HCT116 (cell line): ENCODE data around the gene HIPK3. TPM values are rescaled to one million over a fixed set of nuclear protein-coding genes. Genes with fewer than 3 reads are reported as not detected.

Source experiments
- ATAC-seq: fragments of 200-7000 bp; cut with Tn5 transposase; 2 replicates; pipeline ENCODE4 v1.9.1; 2020; ENCODE audit warnings: mild to moderate bottlenecking, moderate library complexity
- BruUV-seq: library from RNA; stranded (reverse); fragments of 400-500 nt; replicated peaks from 2 replicates; lab custom pipeline; 2021; lab: Mats Ljungman, UMichigan
- CTCF ChIA-PET: fragments of 300-600 bp; sonication (Branson Sonifier 250); formaldehyde crosslinking; loops from one replicate; lab custom pipeline; 2021; ENCODE audit warnings: antibody characterized with exemption; lab: Charles Lee
- POLR2A ChIA-PET: fragments of 300-600, 350-600 bp; sonication (Branson Sonifier 250); formaldehyde crosslinking; loops from one replicate; lab custom pipeline; 2021; ENCODE audit warnings: antibody characterized with exemption; lab: Charles Lee
- RAD21 ChIA-PET, 2 experiments: fragments of 300-600 bp; sonication (Branson Sonifier 250); formaldehyde crosslinking; loops; one replicate each; lab custom pipeline; 2023; ENCODE audit warnings: low total read pairs in 2 of 2; ENCODE audit not compliant: uncharacterized antibody in 2 of 2, unreplicated experiment in 2 of 2, low non-redundant PET in 1 of 2; lab: Charles Lee
- DNase-seq: peaks from one replicate; pipeline ENCODE4 v3.0.0-alpha.2; 2010; ENCODE audit warnings: low read depth, low spot score
- H2AFZ ChIP-seq: fragments of 200-600 bp; shearing (Covaris generic), sonication (generic); 2 replicates; pipeline ENCODE4 v1.6.1; 2017; ENCODE audit warnings: low read depth, mixed run types, mixed read lengths, antibody characterized with exemption, low read length; ENCODE audit not compliant: poor library complexity, severe bottlenecking
- H3K27ac ChIP-seq: 2 replicates; pipeline ENCODE4 v1.5.1; 2012; ENCODE audit warnings: low read depth, low read length
- H3K27me3 ChIP-seq: fragments of 200-600 bp; sonication (generic); 2 replicates; pipeline ENCODE4 v1.6.1; 2016; ENCODE audit warnings: mixed run types, low read length, mixed read lengths; ENCODE audit not compliant: insufficient read depth
- H3K36me3 ChIP-seq, 2 experiments: fragments of 200-500 bp in 1 of 2; fragments of 200-600 bp in 1 of 2; sonication (Bioruptor generic) in 1 of 2; sonication (generic) in 1 of 2; 2 replicates each; pipeline versions ENCODE4 v1.5.1 to v1.6.1; 2014 to 2016; ENCODE audit warnings: low read length in 2 of 2, inconsistent platforms in 1 of 2, mixed read lengths in 1 of 2, mixed run types in 1 of 2; ENCODE audit not compliant: insufficient read depth in 2 of 2, control insufficient read depth in 1 of 2
- H3K4me1 ChIP-seq, 2 experiments: fragments of 200-600 bp in 1 of 2; sonication (generic) in 1 of 2; 2 replicates each; pipeline versions ENCODE4 v1.5.1 to v1.6.1; 2012 to 2017; ENCODE audit warnings: low read length in 2 of 2, inconsistent platforms in 1 of 2, mild to moderate bottlenecking in 1 of 2, mixed read lengths in 1 of 2, mixed run types in 1 of 2, moderate library complexity in 1 of 2; ENCODE audit not compliant: insufficient read depth in 2 of 2, control insufficient read depth in 1 of 2
- H3K4me2 ChIP-seq: fragments of 200-600 bp; sonication (generic); 2 replicates; pipeline ENCODE4 v1.6.1; 2017; ENCODE audit warnings: mixed run types, low read length, mixed read lengths
- H3K4me3 ChIP-seq, 2 experiments: fragments of 200-600 bp in 1 of 2; sonication (generic) in 1 of 2; replicated peaks in 1 of 2; 2 replicates each; pipeline ENCODE4 v1.5.1; 2011 to 2016; ENCODE audit warnings: low read length in 2 of 2, control low read depth in 1 of 2, low read depth in 1 of 2, mild to moderate bottlenecking in 1 of 2, mixed read lengths in 1 of 2, mixed run types in 1 of 2
- H3K79me2 ChIP-seq: fragments of 200-600 bp; sonication (generic); 2 replicates; pipeline ENCODE4 v1.6.1; 2017; ENCODE audit warnings: mild to moderate bottlenecking, mixed run types, low read length, moderate library complexity, mixed read lengths; ENCODE audit not compliant: insufficient read depth
- H3K9ac ChIP-seq: fragments of 200-600 bp; sonication (generic); 2 replicates; pipeline ENCODE4 v1.6.1; 2016; ENCODE audit warnings: low read length, mixed read lengths
- H3K9me2 ChIP-seq: fragments of 200-600 bp; sonication (generic), shearing (Covaris generic); 2 replicates; pipeline ENCODE4 v1.6.1; 2017; ENCODE audit warnings: mixed run types, mild to moderate bottlenecking, moderate library complexity; ENCODE audit not compliant: insufficient read depth
- H3K9me3 ChIP-seq, 2 experiments: fragments of 200-500 bp in 1 of 2; fragments of 200-600 bp in 1 of 2; sonication (Bioruptor generic) in 1 of 2; sonication (generic) in 1 of 2; 2 replicates each; pipeline ENCODE4 v1.6.1; 2014 to 2017; ENCODE audit warnings: low read length in 2 of 2, mixed read lengths in 2 of 2, inconsistent platforms in 1 of 2, low read depth in 1 of 2, mild to moderate bottlenecking in 1 of 2, mixed run types in 1 of 2, moderate library complexity in 1 of 2; ENCODE audit not compliant: control insufficient read depth in 1 of 2, insufficient read depth in 1 of 2
- H4K20me1 ChIP-seq: fragments of 200-600 bp; sonication (generic), shearing (Covaris generic); 2 replicates; pipeline ENCODE4 v1.6.1; 2017; ENCODE audit warnings: mixed run types, mild to moderate bottlenecking, moderate library complexity; ENCODE audit not compliant: insufficient read depth
- CEBPB ChIP-seq: IDR thresholded peaks from 2 replicates; pipeline ENCODE4 v1.6.1; 2012; ENCODE audit warnings: low read depth
- CTCF ChIP-seq, 3 experiments: fragments of 200-600 bp in 1 of 3; sonication (generic) in 1 of 3; IDR thresholded peaks in 2 of 3; conservative IDR thresholded peaks in 1 of 3; 2 replicates each; pipeline ENCODE4 v1.5.1; 2012 to 2017; ENCODE audit warnings: low read depth in 2 of 3, low read length in 2 of 3, antibody characterized with exemption in 1 of 3, borderline replicate concordance in 1 of 3, control low read depth in 1 of 3, mild to moderate bottlenecking in 1 of 3, mixed read lengths in 1 of 3, mixed run types in 1 of 3, moderate library complexity in 1 of 3; ENCODE audit not compliant: insufficient read depth in 1 of 3
- ELF1 ChIP-seq: IDR thresholded peaks from 2 replicates; pipeline ENCODE4 v1.6.1; 2012; ENCODE audit warnings: low read depth, borderline replicate concordance
- EZH2 ChIP-seq: fragments of 200-600 bp; sonication (generic); IDR thresholded peaks from 2 replicates; pipeline ENCODE4 v1.6.1; 2017; ENCODE audit warnings: antibody characterized with exemption, mixed run types
- EZH2phosphoT487 ChIP-seq: fragments of 200-600 bp; IDR thresholded peaks from 2 replicates; pipeline ENCODE4 v1.6.1; 2018; ENCODE audit warnings: antibody characterized with exemption, borderline replicate concordance
- FOSL1 ChIP-seq: IDR thresholded peaks from 2 replicates; pipeline ENCODE4 v1.6.1; 2012; ENCODE audit warnings: low read depth
- JUND ChIP-seq: IDR thresholded peaks from 2 replicates; pipeline ENCODE4 v1.6.1; 2012
- MAX ChIP-seq: IDR thresholded peaks from 2 replicates; pipeline ENCODE4 v1.6.1; 2012
- POLR2A ChIP-seq: IDR thresholded peaks from 2 replicates; pipeline ENCODE4 v1.7.0; 2011; ENCODE audit warnings: borderline replicate concordance; ENCODE audit not compliant: insufficient read depth, insufficient read length; ENCODE audit errors: extremely low read depth
- POLR2AphosphoS5 ChIP-seq: IDR thresholded peaks from 2 replicates; pipeline ENCODE4 v1.6.1; 2011; ENCODE audit warnings: mild to moderate bottlenecking, low read depth, low read length, moderate library complexity
- RAD21 ChIP-seq: IDR thresholded peaks from 2 replicates; pipeline ENCODE4 v1.6.1; 2012; ENCODE audit warnings: low read depth, mild to moderate bottlenecking
- SIN3A ChIP-seq: IDR thresholded peaks from 2 replicates; pipeline ENCODE4 v1.6.1; 2012; ENCODE audit warnings: low read depth
- SP1 ChIP-seq: IDR thresholded peaks from 2 replicates; pipeline ENCODE4 v1.6.1; 2012; ENCODE audit warnings: low read depth
- TCF7L2 ChIP-seq: IDR thresholded peaks from 2 replicates; pipeline ENCODE4 v1.7.0; 2011; ENCODE audit warnings: borderline replicate concordance, inconsistent platforms; ENCODE audit not compliant: insufficient read depth, insufficient read length; ENCODE audit errors: extremely low read depth
- YY1 ChIP-seq: IDR thresholded peaks from 2 replicates; pipeline ENCODE4 v1.6.1; 2011; ENCODE audit warnings: low read length, low read depth, moderate library complexity, mild to moderate bottlenecking; ENCODE audit not compliant: insufficient replicate concordance; ENCODE audit errors: extremely low read depth
- ZFX ChIP-seq: fragments of 450-650 bp; IDR thresholded peaks from 2 replicates; pipeline ENCODE4 v1.6.1; 2017
- ZNF274 ChIP-seq: fragments of 200-500 bp; sonication (Bioruptor generic); IDR thresholded peaks from 2 replicates; pipeline ENCODE4 v1.6.1; 2014; ENCODE audit warnings: mild to moderate bottlenecking, low read depth, low read length, inconsistent platforms
- intact Hi-C: fragments of 100-400 bp; cut with micrococcal nuclease; formaldehyde crosslinking; loops from 2 replicates; pipeline ENCODE4 v1.10.0; 2022
- total RNA-seq: library from RNA; stranded (reverse); gene quantifications from one replicate; pipeline ENCODE4 v1.2.1, GENCODE V29; 2021; ENCODE audit not compliant: unreplicated experiment

HIPK3 gene
- total RNA-seq, 1 experiment from 2014 or later = 35.2 TPM

- H3K27me3 ChIP-seq = no peaks in the 10 kb centered on the region
- ChIA-PET CTCF (no interaction called here), RAD21 (no interaction called here), POLR2A (no interaction called here)
- H3K4me2 ChIP-seq = no peak overlapping the region
- H3K36me3 ChIP-seq = no peaks in the 10 kb centered on the region
- H3K9me3 ChIP-seq = no peaks in the 10 kb centered on the region
- no peak for DNase-seq
- TF ChIP-seq ELF1 = no peak
- TF ChIP-seq CTCF (IDR thresholded peaks at IDR 0.05 in 2 of 3, conservative IDR thresholded peaks at IDR 0.05 in 1 of 3; ENCODE audit: borderline replicate concordance in 1 of 3, insufficient read depth in 1 of 3, low read depth in 2 of 3, low read length in 2 of 3) = no peak
- TF ChIP-seq CEBPB = no peak
- TF ChIP-seq RAD21 = no peak
- no peak for TF ChIP-seq TCF7L2
- TF ChIP-seq ZFX = no peak
- TF ChIP-seq JUND = no peak
- TF ChIP-seq EZH2phosphoT487 = no peak
- TF ChIP-seq SIN3A = no peak
- TF ChIP-seq EZH2 = no peak
- TF ChIP-seq MAX = no peak
- no peak for TF ChIP-seq ZNF274
- TF ChIP-seq SP1 = no peak
- no peak for TF ChIP-seq FOSL1
- no peak for TF ChIP-seq POLR2AphosphoS5
- no peak for TF ChIP-seq YY1
- TF ChIP-seq POLR2A = no peak
- H3K4me3 ChIP-seq = no peak overlapping the region
- H2AFZ ChIP-seq = no peak overlapping the region
- no peak for ATAC-seq
- no TSS peak for BruUV-seq
- H3K9me2 ChIP-seq = no peaks in the 10 kb centered on the region
- no peak overlapping the region for H3K9ac ChIP-seq
- no peaks in the 10 kb centered on the region for H4K20me1 ChIP-seq
- no peak overlapping the region for H3K27ac ChIP-seq
- intact Hi-C loops = no loop called here
- no peaks in the 10 kb centered on the region for H3K4me1 ChIP-seq
- H3K79me2 ChIP-seq = no peaks in the 10 kb centered on the region
Measured at GRCh38 chr11:33402066-33402465, 144.9 kb downstream of the HIPK3 start.
